ENCODE measurements around the gene PTPRA.

GRCh38 chr20:3037654-3038053 is 164.4 kb downstream of the PTPRA start:
- TF ChIP-seq, protein P1, sequence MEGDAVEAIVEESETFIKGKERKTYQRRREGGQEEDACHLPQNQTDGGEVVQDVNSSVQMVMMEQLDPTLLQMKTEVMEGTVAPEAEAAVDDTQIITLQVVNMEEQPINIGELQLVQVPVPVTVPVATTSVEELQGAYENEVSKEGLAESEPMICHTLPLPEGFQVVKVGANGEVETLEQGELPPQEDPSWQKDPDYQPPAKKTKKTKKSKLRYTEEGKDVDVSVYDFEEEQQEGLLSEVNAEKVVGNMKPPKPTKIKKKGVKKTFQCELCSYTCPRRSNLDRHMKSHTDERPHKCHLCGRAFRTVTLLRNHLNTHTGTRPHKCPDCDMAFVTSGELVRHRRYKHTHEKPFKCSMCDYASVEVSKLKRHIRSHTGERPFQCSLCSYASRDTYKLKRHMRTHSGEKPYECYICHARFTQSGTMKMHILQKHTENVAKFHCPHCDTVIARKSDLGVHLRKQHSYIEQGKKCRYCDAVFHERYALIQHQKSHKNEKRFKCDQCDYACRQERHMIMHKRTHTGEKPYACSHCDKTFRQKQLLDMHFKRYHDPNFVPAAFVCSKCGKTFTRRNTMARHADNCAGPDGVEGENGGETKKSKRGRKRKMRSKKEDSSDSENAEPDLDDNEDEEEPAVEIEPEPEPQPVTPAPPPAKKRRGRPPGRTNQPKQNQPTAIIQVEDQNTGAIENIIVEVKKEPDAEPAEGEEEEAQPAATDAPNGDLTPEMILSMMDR (optimal IDR thresholded peaks at IDR 0.05 in 1 of 3, IDR thresholded peaks at IDR 0.05 in 1 of 3, conservative IDR thresholded peaks at IDR 0.05 in 1 of 3; ENCODE audit: extremely low read depth in 1 of 3, insufficient read depth in 2 of 3, low read length in 3 of 3): no peak
- no peak for TF ChIP-seq EZH2 (IDR thresholded peaks at IDR 0.05; ENCODE audit: low read length)

All from keratinocyte (primary cell).